ENCODE results near the gene CAT. TPM values are rescaled to one million over a fixed set of nuclear protein-coding genes. Genes with fewer than 3 reads are reported as not detected.
A peak's percentile ranks its signal among the peaks of the same experiment; 100 is the strongest.

Gene CAT
- total and polyA plus RNA-seq, 9 of the 15 experiments (the other 6 are each of a cell fraction or from before 2014, with no cell fraction given) = 86.7 to 183 (median 114) TPM

- TF ChIP-seq SMARCA4 (IDR thresholded peaks at IDR 0.05) (peak; percentile 48; the same call in 1 of the 2 replicates), CBFB (CRISPR knock-in tag; IDR thresholded peaks at IDR 0.05) (no peak), ZNF766 (CRISPR knock-in tag; conservative IDR thresholded peaks at IDR 0.05) (0 out of 2 replicates have a peak, but pooled peaks have one; percentile 18), ETS2 (tag; IDR thresholded peaks at IDR 0.05; ENCODE audit: borderline replicate concordance, poor library complexity, severe bottlenecking) (no peak), ZNF124 (CRISPR knock-in tag; IDR thresholded peaks at IDR 0.05) (no peak), HLTF (IDR thresholded peaks at IDR 0.05) (no peak), RBM17 (IDR thresholded peaks at IDR 0.05; ENCODE audit: borderline replicate concordance, low read depth, low read length) (no peak), ESRRB (CRISPR knock-in tag; IDR thresholded peaks at IDR 0.05; ENCODE audit: borderline replicate concordance) (no peak), PBX2 (CRISPR knock-in tag; IDR thresholded peaks at IDR 0.05; ENCODE audit: low read depth) (no peak), PBX2 (tag; conservative IDR thresholded peaks at IDR 0.05; ENCODE audit: low read depth) (peak; percentile 34; the same call in 1 of the 2 replicates), NFIX (CRISPR knock-in tag; IDR thresholded peaks at IDR 0.05; ENCODE audit: low read depth) (no peak), MNT (conservative IDR thresholded peaks at IDR 0.05) (no peak), PTTG1 (tag; IDR thresholded peaks at IDR 0.05; ENCODE audit: low read depth) (no peak), ZNF263 (CRISPR knock-in tag; IDR thresholded peaks at IDR 0.05; ENCODE audit: borderline replicate concordance) (no peak), ETV5 (CRISPR knock-in tag; IDR thresholded peaks at IDR 0.05; ENCODE audit: low read depth) (no peak), PHB2 (IDR thresholded peaks at IDR 0.05; ENCODE audit: low read depth) (no peak), TGIF2 (CRISPR knock-in tag; IDR thresholded peaks at IDR 0.05) (no peak), ZNF184 (CRISPR knock-in tag; IDR thresholded peaks at IDR 0.05) (no peak)
- TF ChIP-seq, protein P1, sequence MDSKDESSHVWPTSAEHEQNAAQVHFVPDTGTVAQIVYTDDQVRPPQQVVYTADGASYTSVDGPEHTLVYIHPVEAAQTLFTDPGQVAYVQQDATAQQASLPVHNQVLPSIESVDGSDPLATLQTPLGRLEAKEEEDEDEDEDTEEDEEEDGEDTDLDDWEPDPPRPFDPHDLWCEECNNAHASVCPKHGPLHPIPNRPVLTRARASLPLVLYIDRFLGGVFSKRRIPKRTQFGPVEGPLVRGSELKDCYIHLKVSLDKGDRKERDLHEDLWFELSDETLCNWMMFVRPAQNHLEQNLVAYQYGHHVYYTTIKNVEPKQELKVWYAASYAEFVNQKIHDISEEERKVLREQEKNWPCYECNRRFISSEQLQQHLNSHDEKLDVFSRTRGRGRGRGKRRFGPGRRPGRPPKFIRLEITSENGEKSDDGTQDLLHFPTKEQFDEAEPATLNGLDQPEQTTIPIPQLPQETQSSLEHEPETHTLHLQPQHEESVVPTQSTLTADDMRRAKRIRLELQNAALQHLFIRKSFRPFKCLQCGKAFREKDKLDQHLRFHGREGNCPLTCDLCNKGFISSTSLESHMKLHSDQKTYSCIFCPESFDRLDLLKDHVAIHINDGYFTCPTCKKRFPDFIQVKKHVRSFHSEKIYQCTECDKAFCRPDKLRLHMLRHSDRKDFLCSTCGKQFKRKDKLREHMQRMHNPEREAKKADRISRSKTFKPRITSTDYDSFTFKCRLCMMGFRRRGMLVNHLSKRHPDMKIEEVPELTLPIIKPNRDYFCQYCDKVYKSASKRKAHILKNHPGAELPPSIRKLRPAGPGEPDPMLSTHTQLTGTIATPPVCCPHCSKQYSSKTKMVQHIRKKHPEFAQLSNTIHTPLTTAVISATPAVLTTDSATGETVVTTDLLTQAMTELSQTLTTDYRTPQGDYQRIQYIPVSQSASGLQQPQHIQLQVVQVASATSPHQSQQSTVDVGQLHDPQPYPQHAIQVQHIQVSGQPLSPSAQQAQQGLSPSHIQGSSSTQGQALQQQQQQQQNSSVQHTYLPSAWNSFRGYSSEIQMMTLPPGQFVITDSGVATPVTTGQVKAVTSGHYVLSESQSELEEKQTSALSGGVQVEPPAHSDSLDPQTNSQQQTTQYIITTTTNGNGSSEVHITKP (IDR thresholded peaks at IDR 0.05; ENCODE audit: partially characterized antibody) = no peak
- TF ChIP-seq, protein P2, sequence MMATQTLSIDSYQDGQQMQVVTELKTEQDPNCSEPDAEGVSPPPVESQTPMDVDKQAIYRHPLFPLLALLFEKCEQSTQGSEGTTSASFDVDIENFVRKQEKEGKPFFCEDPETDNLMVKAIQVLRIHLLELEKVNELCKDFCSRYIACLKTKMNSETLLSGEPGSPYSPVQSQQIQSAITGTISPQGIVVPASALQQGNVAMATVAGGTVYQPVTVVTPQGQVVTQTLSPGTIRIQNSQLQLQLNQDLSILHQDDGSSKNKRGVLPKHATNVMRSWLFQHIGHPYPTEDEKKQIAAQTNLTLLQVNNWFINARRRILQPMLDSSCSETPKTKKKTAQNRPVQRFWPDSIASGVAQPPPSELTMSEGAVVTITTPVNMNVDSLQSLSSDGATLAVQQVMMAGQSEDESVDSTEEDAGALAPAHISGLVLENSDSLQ (IDR thresholded peaks at IDR 0.05) = peak; percentile 66
Observed at GRCh38 chr11:34427186-34427805, 11.4 kb upstream of the CAT start (continued).
